22Rv1 (cell line): ENCODE results near the gene EPS8L1.

Experiments
- CTCF ChIP-seq: fragments of 450-650 bp; IDR thresholded peaks from 2 replicates; pipeline ENCODE4 v1.5.1; 2017; ENCODE audit warnings: mild to moderate bottlenecking
- ZFX ChIP-seq: fragments of 450-650 bp; IDR thresholded peaks from 2 replicates; pipeline ENCODE4 v1.6.1; 2017; ENCODE audit warnings: antibody characterized with exemption, borderline replicate concordance

DNA sequence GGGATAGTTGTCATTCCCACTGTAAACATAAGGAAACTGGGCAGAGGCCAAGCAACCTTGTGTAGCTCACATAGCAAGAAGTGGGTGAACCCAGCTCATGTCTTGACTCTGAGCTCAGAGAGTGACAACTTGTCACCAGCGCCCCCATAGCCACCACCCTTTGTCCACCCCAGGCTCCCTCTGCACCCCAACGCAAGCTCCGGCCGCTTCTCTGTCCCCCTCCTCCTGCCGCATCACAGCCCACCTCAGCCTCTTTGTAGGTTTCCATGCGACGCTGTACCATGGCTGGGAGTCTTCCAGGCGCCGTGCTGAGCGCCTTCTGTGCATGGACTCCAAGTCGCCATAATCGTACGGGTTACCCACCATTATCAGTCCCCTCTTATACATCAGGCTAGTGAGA is 40.9 kb upstream of the EPS8L1 start:
- TF ChIP-seq CTCF (no peak), ZFX (no peak)
